ENCODE data around the gene CATSPERD.

The CATSPERD gene

GRCh38 chr19:5719961-5720790 lies at the start of gene CATSPERD, which contains the start of gene LONP1:
Gene CATSPERD (plus strand): TSS chr19:5720637. CDS start chr19:5720738, 101 bp downstream.
Gene LONP1 (minus strand): TSS chr19:5720146. CDS start chr19:5720132, 14 bp downstream.
- TF ChIP-seq CTCF (IDR thresholded peaks at IDR 0.05; ENCODE audit: unreplicated experiment in 3 of 3) = peak; percentile 81 to 84 (median 81)
- peaks cover 9% of the 10 kb centered on the region for H3K4me1 Mint-ChIP-seq
- H3K4me3 Mint-ChIP-seq = peak within 1 kb of the TSS; percentile 94 to 96 (median 94)
- H3K27me3 Mint-ChIP-seq (ENCODE audit: low read depth) = no peaks in the 10 kb centered on the region
- H3K9me3 Mint-ChIP-seq = no peaks in the 10 kb centered on the region
- H3K27ac Mint-ChIP-seq = peak within 1 kb of the TSS; percentile 95 to 99 (median 98)
- peaks cover 9% of the 10 kb centered on the region for H3K36me3 Mint-ChIP-seq (ENCODE audit: low read depth)

- no peaks in the 10 kb centered on the region for H3K9me3 Mint-ChIP-seq
- no peak overlapping the region for H3K4me3 Mint-ChIP-seq
- no peak overlapping the region for H3K27ac Mint-ChIP-seq
- H3K27me3 Mint-ChIP-seq (ENCODE audit: low read depth) = no peaks in the 10 kb centered on the region
- no peak for TF ChIP-seq CTCF (IDR thresholded peaks at IDR 0.05; ENCODE audit: unreplicated experiment in 3 of 3)
- peaks cover 36% of the 10 kb centered on the region for H3K36me3 Mint-ChIP-seq (ENCODE audit: low read depth)
- peaks cover 19% of the 10 kb centered on the region for H3K4me1 Mint-ChIP-seq
Observed at GRCh38 chr19:5671600-5671999, 48.8 kb upstream of the CATSPERD start.

- Mint-ChIP-seq H3K36me3 (ENCODE audit: low read depth) (peaks cover 23% of the 10 kb centered on the region), H3K9me3 (no peaks in the 10 kb centered on the region)
- no peak for TF ChIP-seq CTCF (IDR thresholded peaks at IDR 0.05; ENCODE audit: unreplicated experiment in 3 of 3)
Observed at GRCh38 chr19:5672708-5673459, 47.6 kb upstream of the CATSPERD start.

GRCh38 chr19:5673752-5674151 lies 46.7 kb upstream of the CATSPERD start:
- H3K9me3 Mint-ChIP-seq = no peaks in the 10 kb centered on the region
- H3K36me3 Mint-ChIP-seq (ENCODE audit: low read depth) = peaks cover 21% of the 10 kb centered on the region
- H3K27ac Mint-ChIP-seq = no peak overlapping the region
- H3K4me1 Mint-ChIP-seq = peaks cover 20% of the 10 kb centered on the region
- TF ChIP-seq CTCF (IDR thresholded peaks at IDR 0.05; ENCODE audit: unreplicated experiment in 3 of 3) = no peak
- no peaks in the 10 kb centered on the region for H3K27me3 Mint-ChIP-seq (ENCODE audit: low read depth)
- H3K4me3 Mint-ChIP-seq = no peak overlapping the region

More at GRCh38 chr19:5672708-5673459, 47.6 kb upstream of the CATSPERD start:
- no peaks in the 10 kb centered on the region for H3K27me3 Mint-ChIP-seq (ENCODE audit: low read depth)
- H3K4me1 Mint-ChIP-seq = peaks cover 20% of the 10 kb centered on the region
- no peak overlapping the region for H3K4me3 Mint-ChIP-seq
- H3K27ac Mint-ChIP-seq = no peak overlapping the region

- no peak overlapping the region for H3K4me3 Mint-ChIP-seq
- peak overlapping the region in 1 of 3 experiments; percentile 37 for H3K27ac Mint-ChIP-seq
- H3K9me3 Mint-ChIP-seq = no peaks in the 10 kb centered on the region
- peaks cover 25% of the 10 kb centered on the region for H3K4me1 Mint-ChIP-seq
- H3K27me3 Mint-ChIP-seq (ENCODE audit: low read depth) = no peaks in the 10 kb centered on the region
- H3K36me3 Mint-ChIP-seq (ENCODE audit: low read depth) = peaks cover 16% of the 10 kb centered on the region
- no peak for TF ChIP-seq CTCF (IDR thresholded peaks at IDR 0.05; ENCODE audit: unreplicated experiment in 3 of 3)
Observed at GRCh38 chr19:5674714-5675113, 45.7 kb upstream of the CATSPERD start.

Data from nephron (organoid).